ENCODE results near the gene OR6S1.
A peak's percentile ranks its signal among the peaks of the same experiment; 100 is the strongest.

DNA sequence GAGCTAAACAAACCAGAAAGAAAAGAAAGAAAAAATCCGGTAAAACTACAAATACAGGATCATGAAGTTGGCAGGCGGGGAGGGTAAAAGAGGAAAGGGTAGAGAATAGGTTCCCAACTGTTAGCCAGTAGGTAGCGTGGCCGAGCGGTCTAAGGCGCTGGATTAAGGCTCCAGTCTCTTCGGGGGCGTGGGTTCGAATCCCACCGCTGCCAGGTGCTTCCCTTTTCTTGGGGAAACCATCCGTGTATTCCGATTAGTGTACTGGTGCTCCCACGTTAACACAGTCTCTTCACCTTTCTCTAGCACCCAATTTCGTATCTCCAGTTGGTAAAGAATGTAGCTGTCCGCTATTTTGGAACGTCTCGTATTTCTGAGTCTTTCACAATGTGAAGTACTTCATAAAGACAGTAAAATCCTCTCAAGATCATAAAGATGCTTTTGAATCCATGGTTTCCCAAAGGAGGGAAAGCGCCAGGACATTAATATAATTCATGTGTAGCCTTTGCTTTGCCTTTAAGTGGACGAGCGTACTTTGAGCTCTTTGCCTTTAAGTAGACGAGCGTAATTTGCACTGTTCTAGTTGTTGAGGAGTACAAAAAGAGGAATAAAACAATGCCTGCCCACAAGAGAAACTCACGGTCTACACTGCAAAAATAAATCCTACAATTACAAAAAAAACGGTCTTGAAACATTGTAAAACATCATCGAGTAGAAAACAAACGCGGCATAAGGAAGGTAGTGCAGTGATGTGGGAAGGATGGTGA, 31.3 kb downstream of the OR6S1 start:
- TF ChIP-seq, protein P1, sequence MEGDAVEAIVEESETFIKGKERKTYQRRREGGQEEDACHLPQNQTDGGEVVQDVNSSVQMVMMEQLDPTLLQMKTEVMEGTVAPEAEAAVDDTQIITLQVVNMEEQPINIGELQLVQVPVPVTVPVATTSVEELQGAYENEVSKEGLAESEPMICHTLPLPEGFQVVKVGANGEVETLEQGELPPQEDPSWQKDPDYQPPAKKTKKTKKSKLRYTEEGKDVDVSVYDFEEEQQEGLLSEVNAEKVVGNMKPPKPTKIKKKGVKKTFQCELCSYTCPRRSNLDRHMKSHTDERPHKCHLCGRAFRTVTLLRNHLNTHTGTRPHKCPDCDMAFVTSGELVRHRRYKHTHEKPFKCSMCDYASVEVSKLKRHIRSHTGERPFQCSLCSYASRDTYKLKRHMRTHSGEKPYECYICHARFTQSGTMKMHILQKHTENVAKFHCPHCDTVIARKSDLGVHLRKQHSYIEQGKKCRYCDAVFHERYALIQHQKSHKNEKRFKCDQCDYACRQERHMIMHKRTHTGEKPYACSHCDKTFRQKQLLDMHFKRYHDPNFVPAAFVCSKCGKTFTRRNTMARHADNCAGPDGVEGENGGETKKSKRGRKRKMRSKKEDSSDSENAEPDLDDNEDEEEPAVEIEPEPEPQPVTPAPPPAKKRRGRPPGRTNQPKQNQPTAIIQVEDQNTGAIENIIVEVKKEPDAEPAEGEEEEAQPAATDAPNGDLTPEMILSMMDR (IDR thresholded peaks at IDR 0.05), result peak in 1 of 7 experiments; percentile 19
- peak in 1 of 3 donors; percentile 25 for TF ChIP-seq POLR2A (IDR thresholded peaks at IDR 0.05)

Data from body of pancreas (tissue), 4 donors.